ENCODE measurements around the gene PAPOLA.
A peak's percentile ranks its signal among the peaks of the same experiment; 100 is the strongest.

Gene PAPOLA

DNA sequence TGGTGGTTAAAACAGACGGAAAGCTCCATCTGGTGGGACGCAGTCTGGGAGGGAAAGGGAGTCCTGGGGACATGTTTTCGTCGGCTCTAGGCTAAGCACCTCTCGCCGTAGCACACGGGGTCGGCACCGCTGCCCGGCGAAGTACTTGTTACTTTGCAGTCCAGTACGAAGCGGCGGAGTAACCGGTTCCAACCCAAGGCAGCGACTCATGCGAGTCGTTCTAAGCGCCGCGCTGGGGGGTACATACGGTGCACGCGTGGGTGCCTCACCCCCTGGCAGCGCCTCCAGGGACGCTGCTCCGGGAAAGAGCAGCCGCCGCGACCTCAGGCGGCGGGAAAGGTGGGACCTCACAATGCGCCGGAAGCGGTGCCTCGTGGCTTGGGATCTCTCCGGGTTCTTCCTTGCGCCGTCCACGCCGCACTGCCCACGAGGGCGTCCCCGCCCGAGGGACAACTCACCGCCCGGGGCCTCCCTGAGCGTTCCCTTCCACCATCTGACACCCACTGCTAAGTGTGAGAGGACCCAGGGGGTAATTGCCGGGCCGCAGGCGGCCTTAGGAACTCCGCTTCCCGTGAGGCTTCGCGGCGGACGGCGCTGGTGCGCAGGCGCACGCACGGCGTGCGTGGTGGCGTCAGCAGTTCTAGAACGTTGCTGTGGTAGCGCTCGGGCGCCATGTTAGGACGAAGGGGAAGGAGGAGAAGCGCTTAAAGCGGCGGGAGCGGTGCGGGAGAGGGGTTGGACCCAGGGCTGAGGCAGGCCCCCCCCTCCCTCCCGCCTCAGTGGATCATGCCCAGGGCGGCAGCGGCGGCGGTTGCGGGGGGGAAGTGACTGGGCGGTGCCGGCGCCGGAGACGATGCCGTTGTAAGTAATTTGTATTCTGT lies at the start of gene PAPOLA:
Gene PAPOLA (plus strand): TSS at position 643 of the 881 bp plus-strand sequence. CDS start 211 bp downstream, at position 854.
- H3K4me3 ChIP-seq (ENCODE audit: low read depth, low read length): peak within 1 kb of the TSS; percentile 99
- in situ Hi-C loops (cut with HindIII; ENCODE audit: low sequenced_read_pairs): no loop called here
- TF ChIP-seq, protein P1, sequence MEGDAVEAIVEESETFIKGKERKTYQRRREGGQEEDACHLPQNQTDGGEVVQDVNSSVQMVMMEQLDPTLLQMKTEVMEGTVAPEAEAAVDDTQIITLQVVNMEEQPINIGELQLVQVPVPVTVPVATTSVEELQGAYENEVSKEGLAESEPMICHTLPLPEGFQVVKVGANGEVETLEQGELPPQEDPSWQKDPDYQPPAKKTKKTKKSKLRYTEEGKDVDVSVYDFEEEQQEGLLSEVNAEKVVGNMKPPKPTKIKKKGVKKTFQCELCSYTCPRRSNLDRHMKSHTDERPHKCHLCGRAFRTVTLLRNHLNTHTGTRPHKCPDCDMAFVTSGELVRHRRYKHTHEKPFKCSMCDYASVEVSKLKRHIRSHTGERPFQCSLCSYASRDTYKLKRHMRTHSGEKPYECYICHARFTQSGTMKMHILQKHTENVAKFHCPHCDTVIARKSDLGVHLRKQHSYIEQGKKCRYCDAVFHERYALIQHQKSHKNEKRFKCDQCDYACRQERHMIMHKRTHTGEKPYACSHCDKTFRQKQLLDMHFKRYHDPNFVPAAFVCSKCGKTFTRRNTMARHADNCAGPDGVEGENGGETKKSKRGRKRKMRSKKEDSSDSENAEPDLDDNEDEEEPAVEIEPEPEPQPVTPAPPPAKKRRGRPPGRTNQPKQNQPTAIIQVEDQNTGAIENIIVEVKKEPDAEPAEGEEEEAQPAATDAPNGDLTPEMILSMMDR (IDR thresholded peaks at IDR 0.05; ENCODE audit: low read depth, low read length): peak; percentile 26
- peak; percentile 97 for DNase-seq (ENCODE audit: low read depth, low spot score)

DNA sequence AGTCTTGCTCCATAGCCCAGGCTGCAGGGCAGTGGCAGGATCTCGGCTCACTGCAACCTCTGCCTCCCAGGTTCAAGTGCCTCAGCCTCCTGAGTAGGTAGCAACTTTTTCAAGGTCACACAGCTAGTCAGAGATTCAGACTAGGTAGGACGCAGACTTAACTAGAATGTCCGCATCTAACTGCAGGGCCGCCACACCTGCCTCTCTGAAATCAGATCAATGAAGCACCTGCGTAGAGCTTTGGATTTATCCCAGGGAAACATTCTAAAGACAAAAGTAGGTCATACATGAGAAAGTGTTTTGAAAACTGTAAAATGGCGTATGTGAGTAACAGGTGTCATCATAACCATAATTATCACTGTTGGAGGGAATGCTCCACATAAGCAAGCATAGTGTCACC lies 49.5 kb upstream of the PAPOLA start:
- TF ChIP-seq, protein P1 (IDR thresholded peaks at IDR 0.05; ENCODE audit: low read depth, low read length): no peak
- in situ Hi-C loops (cut with HindIII; ENCODE audit: low sequenced_read_pairs): no loop called here
- H3K4me3 ChIP-seq (ENCODE audit: low read depth, low read length): no peak overlapping the region
- DNase-seq (ENCODE audit: low read depth, low spot score): no peak

DNA sequence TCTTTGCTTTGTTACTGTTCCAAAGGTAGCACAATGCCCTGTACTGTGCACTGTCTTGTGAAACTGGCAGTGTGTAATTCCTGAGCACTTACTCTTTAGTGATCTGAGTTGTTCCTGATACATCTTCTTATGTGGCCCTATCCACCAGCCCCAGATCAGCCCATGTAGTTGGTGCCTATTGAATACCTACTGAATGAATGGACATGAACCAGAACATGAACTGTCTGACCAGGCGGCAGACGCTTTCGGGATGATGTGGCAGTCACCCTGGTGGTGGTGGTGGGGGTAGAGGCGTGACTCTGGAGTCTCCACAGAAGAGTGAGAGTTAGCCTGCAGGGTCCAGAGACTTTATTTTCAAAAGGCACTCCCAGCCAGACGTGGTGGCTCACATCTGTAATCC lies 46.6 kb upstream of the PAPOLA start:
- DNase-seq (ENCODE audit: low read depth, low spot score): no peak
- in situ Hi-C loops (cut with HindIII; ENCODE audit: low sequenced_read_pairs): no loop called here
- no peak overlapping the region for H3K4me3 ChIP-seq (ENCODE audit: low read depth, low read length)
- TF ChIP-seq, protein P1 (IDR thresholded peaks at IDR 0.05; ENCODE audit: low read depth, low read length): no peak

DNA sequence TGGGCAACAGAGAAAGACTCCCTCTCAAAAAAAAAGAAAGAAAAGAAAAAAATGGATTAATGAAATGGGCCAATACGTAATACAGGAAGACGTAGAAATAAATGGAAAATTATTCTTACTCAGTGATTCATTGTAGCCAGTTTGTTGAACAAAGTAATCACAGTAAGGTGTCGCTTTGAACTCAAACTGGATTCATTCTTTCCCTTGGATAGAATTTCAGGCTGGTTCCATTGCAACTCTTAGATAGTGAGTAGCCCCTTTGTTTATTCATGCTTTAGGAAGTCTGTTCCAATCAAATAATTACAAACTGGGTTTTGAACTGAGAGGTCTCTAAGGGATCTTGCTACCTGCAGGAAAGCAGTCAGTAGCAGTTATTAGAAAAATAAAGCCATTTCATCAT lies 42.3 kb upstream of the PAPOLA start:
- no peak for DNase-seq (ENCODE audit: low read depth, low spot score)
- in situ Hi-C loops (cut with HindIII; ENCODE audit: low sequenced_read_pairs): no loop called here
- TF ChIP-seq, protein P1 (IDR thresholded peaks at IDR 0.05; ENCODE audit: low read depth, low read length): no peak
- H3K4me3 ChIP-seq (ENCODE audit: low read depth, low read length): no peak overlapping the region

DNA sequence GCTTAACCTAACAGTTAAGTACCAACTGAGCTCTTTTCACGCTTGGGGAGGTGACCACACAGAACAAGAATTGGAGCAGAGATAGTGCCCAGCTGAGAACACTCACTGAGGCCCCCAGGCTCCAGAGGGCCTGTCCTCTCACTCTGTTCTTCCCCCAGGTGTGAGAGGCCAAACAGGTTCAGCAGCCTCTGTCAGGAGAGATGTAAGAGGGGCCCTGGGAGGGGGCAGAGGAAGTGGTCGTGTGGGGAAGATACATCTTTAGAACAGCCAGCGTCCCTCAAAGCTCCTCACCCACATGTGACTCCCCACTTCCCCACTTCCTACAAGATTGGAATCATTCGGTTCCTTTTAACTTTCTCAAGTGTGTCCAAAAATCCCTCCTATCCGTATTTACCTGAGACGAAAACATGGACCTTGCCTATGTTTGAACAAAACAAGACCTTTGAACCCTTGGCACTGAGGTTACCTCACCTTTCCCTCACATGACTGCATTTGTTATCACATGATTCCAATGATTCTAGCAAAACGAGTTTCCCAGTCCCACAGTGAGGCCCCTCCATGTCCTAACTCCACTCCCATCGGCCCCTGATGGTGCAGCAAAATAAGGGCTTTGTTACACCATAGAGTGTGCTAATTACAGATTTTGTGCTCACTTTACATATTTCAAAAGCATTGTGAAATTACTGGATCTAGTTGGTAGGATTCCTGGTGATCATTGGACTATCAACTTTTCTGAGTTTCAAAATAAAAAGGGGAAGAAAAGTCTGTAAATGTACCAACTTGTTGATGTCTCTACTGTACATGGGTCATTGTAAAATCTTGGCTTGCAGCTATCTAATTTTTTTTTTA lies 40.0 kb upstream of the PAPOLA start:
- in situ Hi-C loops (cut with HindIII; ENCODE audit: low sequenced_read_pairs): no loop called here
- H3K4me3 ChIP-seq (ENCODE audit: low read depth, low read length): no peak overlapping the region
- DNase-seq (ENCODE audit: low read depth, low spot score): no peak
- TF ChIP-seq, protein P1 (IDR thresholded peaks at IDR 0.05; ENCODE audit: low read depth, low read length): no peak

DNA sequence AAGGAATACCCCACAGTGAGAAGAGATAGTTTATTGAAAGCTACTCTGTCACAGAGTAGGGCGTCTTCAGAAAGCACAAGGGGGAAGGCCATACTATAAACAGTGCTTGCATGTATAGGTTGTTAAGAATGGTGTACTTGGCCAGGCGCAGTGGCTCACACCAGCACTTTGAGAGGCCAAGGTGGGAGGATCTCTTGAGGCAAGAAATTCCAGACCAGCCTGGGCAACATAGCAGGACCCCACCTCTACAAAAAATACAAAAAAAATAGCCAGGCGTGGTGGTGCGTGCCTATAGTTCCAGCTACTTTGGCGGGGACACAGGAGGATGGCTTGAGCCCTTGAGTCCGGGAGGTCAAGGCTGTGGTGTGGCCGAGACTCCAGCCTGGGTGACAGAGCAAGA lies 38.0 kb upstream of the PAPOLA start:
- TF ChIP-seq, protein P1 (IDR thresholded peaks at IDR 0.05; ENCODE audit: low read depth, low read length): no peak
- in situ Hi-C loops (cut with HindIII; ENCODE audit: low sequenced_read_pairs): no loop called here
- no peak for DNase-seq (ENCODE audit: low read depth, low spot score)
- no peak overlapping the region for H3K4me3 ChIP-seq (ENCODE audit: low read depth, low read length)

Measured in astrocyte of the spinal cord (primary cell).